Measurements from ENCODE around the gene UFC1. TPM values are rescaled to one million over a fixed set of nuclear protein-coding genes. Genes with fewer than 3 reads are reported as not detected.

UFC1 gene
- total and polyA plus RNA-seq, 4 donors: 99.6 to 149 (median 112) TPM

GRCh38 chr1:161174911-161175310 lies 21.1 kb downstream of the UFC1 start:
- DNase-seq (no peak), ATAC-seq (ENCODE audit: insufficient read depth, low FRiP score) (no peak)
- no peaks in the 10 kb centered on the region for H3K9me3 ChIP-seq (ENCODE audit: control insufficient read depth in 4 of 4, insufficient read depth in 3 of 4, low read length in 3 of 4)
- H3K36me3 ChIP-seq (ENCODE audit: control insufficient read depth in 4 of 4, insufficient read depth in 4 of 4, low read length in 4 of 4): peaks cover 7 to 47% (median 31%) of the 10 kb centered on the region in 4 donors
- peaks cover 0 to 21% (median 7%) of the 10 kb centered on the region in 5 donors for H3K4me1 ChIP-seq (ENCODE audit: control insufficient read depth in 5 of 5, insufficient read depth in 5 of 5, low read length in 5 of 5)
- no peaks in the 10 kb centered on the region for H3K27me3 ChIP-seq (ENCODE audit: control insufficient read depth in 3 of 3, insufficient read depth in 3 of 3, low read length in 2 of 3)
- no peak overlapping the region for H3K4me3 ChIP-seq
- no peak overlapping the region for H3K27ac ChIP-seq (ENCODE audit: low read depth in 1 of 2, low read length in 1 of 2)
- WGBS, 2 donors: 95 to 97% methylated on average over 11 of the region's 11 CpGs
- H3K9ac ChIP-seq (ENCODE audit: insufficient read depth in 1 of 2, low read length in 2 of 2): no peak overlapping the region
- TF ChIP-seq CTCF (IDR thresholded peaks at IDR 0.05; ENCODE audit: control extremely low read depth, extremely low read depth): no peak

- no peak for TF ChIP-seq CTCF (IDR thresholded peaks at IDR 0.05; ENCODE audit: control extremely low read depth, extremely low read depth)
- WGBS, 2 donors: 91 to 93% methylated on average over 10 of the region's 10 CpGs
- Histone ChIP-seq H3K4me1 (ENCODE audit: control insufficient read depth in 5 of 5, insufficient read depth in 5 of 5, low read length in 5 of 5) (peaks cover 0 to 21% (median 7%) of the 10 kb centered on the region in 5 donors), H3K4me3 (no peak overlapping the region), H3K9ac (ENCODE audit: insufficient read depth in 1 of 2, low read length in 2 of 2) (no peak overlapping the region), H3K27me3 (ENCODE audit: control insufficient read depth in 3 of 3, insufficient read depth in 3 of 3, low read length in 2 of 3) (no peaks in the 10 kb centered on the region), H3K36me3 (ENCODE audit: control insufficient read depth in 4 of 4, insufficient read depth in 4 of 4, low read length in 4 of 4) (peaks cover 7 to 47% (median 28%) of the 10 kb centered on the region in 4 donors), H3K27ac (ENCODE audit: low read depth in 1 of 2, low read length in 1 of 2) (no peak overlapping the region), H3K9me3 (ENCODE audit: control insufficient read depth in 4 of 4, insufficient read depth in 3 of 4, low read length in 3 of 4) (no peaks in the 10 kb centered on the region)
- no peak for ATAC-seq (ENCODE audit: insufficient read depth, low FRiP score)
- no peak for DNase-seq
These were observed 22.1 kb downstream of the UFC1 start for GRCh38 chr1:161175771-161176453.

GRCh38 chr1:161176468-161177111 lies 22.8 kb downstream of the UFC1 start:
- TF ChIP-seq CTCF (IDR thresholded peaks at IDR 0.05; ENCODE audit: control extremely low read depth, extremely low read depth): no peak
- no peak for DNase-seq
- Histone ChIP-seq H3K36me3 (ENCODE audit: control insufficient read depth in 4 of 4, insufficient read depth in 4 of 4, low read length in 4 of 4) (peaks cover 7 to 44% (median 23%) of the 10 kb centered on the region in 4 donors), H3K9me3 (ENCODE audit: control insufficient read depth in 4 of 4, insufficient read depth in 3 of 4, low read length in 3 of 4) (no peaks in the 10 kb centered on the region), H3K27me3 (ENCODE audit: control insufficient read depth in 3 of 3, insufficient read depth in 3 of 3, low read length in 2 of 3) (no peaks in the 10 kb centered on the region), H3K4me1 (ENCODE audit: control insufficient read depth in 5 of 5, insufficient read depth in 5 of 5, low read length in 5 of 5) (peaks cover 0 to 21% (median 7%) of the 10 kb centered on the region in 5 donors), H3K9ac (ENCODE audit: insufficient read depth in 1 of 2, low read length in 2 of 2) (peak overlapping the region; percentile 79 to 93), H3K27ac (ENCODE audit: low read depth in 1 of 2, low read length in 1 of 2) (peak overlapping the region; percentile 93 to 97), H3K4me3 (peak overlapping the region; percentile 82)
- ATAC-seq (ENCODE audit: insufficient read depth, low FRiP score): peak; percentile 12
- 19 to 26% methylated on average over 16 to 17 of the region's 17 CpGs for WGBS, 2 donors

Measured in lung (tissue), 12 donors.